NCI-H1417 (cell line): Measurements from ENCODE around the gene RSL1D1.
"Not testable (repeated sequence)": the region's sequence is repeated elsewhere in the genome, so short reads cannot be mapped to it uniquely, and the experiment has no call there.

Experiments used
- DNase-seq, 3 experiments: peaks; one replicate each; lab custom pipeline; 2025; lab: John Stamatoyannopoulos, UW

The RSL1D1 gene

GRCh38 chr16:11797166-11797956 is 54.0 kb downstream of the RSL1D1 start, which contains the start of gene ZC3H7A:
Gene ZC3H7A, minus strand, starts transcription at chr16:11797258. Its CDS starts 14,904 bp downstream, at chr16:11782354.
- peak; percentile 91 to 96 (median 95) for DNase-seq

DNA sequence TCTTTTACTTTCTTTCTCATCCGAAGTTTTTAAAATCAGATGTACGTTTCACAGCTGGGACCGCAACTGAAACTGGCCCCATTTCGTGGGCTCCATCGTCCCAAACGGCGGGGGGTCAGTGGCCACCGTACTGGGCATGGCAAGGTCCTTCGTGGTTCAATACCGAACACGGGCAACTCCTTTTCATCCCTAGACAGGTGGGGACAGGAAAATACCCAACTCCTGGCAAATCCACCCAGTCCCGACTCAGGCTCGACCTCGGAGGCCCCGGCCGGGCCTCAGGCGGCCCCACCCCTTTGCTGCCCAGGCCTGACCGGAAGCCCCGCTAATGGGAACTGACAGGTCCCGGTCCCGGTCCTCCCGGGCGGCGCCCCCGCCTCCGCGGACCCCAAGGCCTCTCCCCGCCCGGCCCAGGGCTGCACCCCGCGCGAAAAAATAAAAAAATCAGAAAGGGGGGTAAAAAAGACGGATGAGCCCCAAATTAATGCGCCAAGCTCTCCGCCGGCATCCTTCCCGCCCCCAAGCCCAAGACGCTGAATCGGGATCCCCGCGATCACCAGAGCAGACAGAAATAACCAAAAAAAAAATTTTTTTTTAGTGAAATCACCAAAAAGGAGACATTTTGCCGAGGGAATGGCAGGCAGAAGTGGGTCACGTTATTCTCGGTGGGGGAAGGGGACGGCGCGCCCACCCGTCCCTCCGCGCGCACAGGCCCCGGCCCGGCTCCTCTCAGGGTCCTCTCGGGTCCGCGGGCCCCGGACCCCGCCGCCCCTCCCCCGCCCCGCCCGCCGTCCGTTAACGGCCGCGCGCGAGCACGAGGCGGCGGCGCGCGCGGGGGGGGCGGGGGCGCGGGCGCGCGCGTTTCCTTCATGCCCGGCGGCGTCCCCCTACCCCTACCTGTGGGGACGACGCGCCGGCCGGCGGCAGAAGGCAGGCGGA is 54.8 kb downstream of the RSL1D1 start:
- peak in 2 of 3 experiments; percentile 32 to 41 for DNase-seq

GRCh38 chr16:11795887-11796226 is 55.5 kb downstream of the RSL1D1 start:
- no peak for DNase-seq

GRCh38 chr16:11794996-11795886 is 56.1 kb downstream of the RSL1D1 start:
- DNase-seq, result no peak

- DNase-seq, result no peak
These were observed 56.9 kb downstream of the RSL1D1 start for GRCh38 chr16:11794447-11794846.

DNA sequence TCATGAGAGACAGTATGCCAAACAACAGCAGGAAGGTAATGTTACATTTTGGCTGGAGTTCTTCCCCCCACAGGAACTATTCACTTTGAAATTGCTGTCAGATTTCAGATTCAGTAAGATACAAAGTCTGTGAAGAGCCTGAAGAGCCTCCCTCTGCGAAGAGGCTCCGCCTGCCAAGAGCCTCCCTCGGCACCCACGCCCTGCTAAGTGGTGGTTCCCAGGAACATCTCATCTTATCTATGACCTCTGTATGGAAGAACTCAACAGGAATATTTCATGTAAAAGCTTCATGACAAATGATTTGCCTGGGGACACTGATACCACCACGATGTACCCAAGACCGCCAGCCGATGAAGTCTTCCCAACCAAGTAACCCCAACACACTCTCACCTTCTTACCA is 57.5 kb downstream of the RSL1D1 start:
- DNase-seq, result peak in 1 of 3 experiments; percentile 45

DNA sequence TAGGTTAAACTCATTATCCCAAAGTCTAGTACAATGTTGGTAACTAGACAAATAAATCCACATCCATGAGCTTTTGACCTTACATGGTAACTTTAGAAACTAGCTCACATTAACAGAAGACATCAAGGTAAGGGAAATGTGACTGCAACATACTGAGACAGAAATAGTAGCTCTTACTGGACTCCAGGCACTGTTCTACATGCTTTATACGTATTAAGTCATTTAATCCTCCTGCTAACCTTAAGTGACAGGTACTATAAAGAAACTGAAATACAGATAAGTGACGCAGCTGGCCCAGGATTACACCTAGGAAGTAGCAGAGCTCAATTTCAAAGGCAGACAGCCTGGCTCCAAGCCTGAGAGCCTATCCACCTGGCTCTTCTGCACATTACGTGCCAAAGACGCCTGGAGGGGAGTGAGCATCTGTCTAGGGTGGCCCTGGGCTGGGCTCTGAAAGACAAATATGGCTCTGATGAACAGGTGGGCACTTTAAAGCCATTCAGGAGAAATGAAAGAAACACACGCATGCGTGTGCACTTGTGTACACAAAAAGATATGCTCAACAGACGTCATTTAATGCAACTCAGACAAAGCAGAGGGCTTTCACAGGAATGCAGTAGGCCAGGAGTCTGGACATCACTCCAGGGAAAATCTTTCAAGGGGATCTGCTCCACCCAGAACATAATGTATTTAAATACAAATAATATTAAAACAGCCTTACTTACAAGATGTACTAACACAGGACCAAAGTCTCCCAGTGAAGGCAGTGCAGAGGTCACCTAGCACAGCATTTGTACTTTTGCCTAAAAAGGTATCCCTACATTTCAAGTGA is 58.7 kb downstream of the RSL1D1 start:
- DNase-seq, result peak; percentile 93 to 99 (median 94)

DNA sequence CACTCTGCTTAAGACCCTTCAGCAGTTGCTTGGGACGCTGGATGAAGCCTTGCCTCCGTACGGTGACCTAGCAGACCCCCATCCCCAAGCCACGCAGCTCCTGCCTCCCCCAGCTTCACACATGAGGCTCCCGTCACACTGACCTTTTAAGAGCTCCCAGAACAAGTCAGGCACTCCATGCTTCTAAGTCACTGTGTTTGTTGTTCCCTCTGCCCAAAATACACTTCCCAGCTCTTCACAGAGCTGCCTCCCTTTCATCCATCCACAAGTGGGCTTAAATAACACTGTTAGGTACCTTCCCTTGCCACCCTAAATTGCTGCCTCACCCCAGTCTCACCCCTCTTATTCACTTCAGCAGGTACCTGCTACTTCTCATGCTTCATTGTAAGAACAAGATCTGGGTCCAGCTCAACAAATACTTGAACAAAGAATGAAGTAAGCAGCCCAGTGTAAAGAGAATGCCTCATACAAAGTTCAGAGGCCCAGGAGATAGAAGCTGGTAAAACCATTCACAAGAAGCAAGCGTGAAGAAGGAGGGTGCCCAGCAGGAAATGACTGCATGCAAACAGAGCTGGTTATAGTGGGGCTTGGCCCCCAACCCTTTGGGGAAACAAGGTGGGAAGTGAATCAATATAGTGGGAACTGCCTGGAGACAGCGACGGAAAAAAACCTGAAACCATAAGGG is 60.1 kb downstream of the RSL1D1 start:
- peak; percentile 7 to 71 (median 26) for DNase-seq

- no peak for DNase-seq
These were observed 62.4 kb downstream of the RSL1D1 start for GRCh38 chr16:11788914-11789313.

- not testable (repeated sequence) for DNase-seq
These were observed 66.3 kb downstream of the RSL1D1 start for GRCh38 chr16:11784980-11785599.

DNA sequence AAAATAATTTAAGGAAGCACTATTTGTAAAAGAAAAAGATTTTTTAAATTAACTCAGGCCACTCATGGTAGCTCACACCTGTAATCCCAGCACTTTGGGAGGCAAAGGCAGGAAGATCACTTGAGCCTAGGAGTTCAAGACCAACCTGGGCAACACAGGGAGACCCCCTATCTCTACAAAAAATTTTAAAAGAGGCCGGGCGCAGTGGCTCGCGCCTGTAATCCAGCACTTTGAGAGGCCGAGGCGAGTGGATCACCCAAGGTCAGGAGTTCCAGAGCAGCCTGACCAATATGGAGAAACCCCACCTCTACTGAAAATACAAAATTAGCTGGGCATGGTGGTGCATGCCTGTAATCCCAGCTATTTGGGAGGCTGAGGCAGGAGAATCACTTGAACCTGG is 67.0 kb downstream of the RSL1D1 start:
- DNase-seq, result not testable (repeated sequence)

- no peak for DNase-seq
These were observed 67.3 kb downstream of the RSL1D1 start for GRCh38 chr16:11784038-11784369.
